Inferior parietal cortex (tissue), 1 donor: Measurements from ENCODE around the gene ACTN4.
"Not testable (repeated sequence)": the region's sequence is repeated elsewhere in the genome, so short reads cannot be mapped to it uniquely, and the experiment has no call there.

ENCODE experiments used
- DNase-seq: peaks from one replicate; pipeline ENCODE4 v3.0.0-alpha.2; 2016; ENCODE audit errors: extremely low spot score

The ACTN4 gene

DNA sequence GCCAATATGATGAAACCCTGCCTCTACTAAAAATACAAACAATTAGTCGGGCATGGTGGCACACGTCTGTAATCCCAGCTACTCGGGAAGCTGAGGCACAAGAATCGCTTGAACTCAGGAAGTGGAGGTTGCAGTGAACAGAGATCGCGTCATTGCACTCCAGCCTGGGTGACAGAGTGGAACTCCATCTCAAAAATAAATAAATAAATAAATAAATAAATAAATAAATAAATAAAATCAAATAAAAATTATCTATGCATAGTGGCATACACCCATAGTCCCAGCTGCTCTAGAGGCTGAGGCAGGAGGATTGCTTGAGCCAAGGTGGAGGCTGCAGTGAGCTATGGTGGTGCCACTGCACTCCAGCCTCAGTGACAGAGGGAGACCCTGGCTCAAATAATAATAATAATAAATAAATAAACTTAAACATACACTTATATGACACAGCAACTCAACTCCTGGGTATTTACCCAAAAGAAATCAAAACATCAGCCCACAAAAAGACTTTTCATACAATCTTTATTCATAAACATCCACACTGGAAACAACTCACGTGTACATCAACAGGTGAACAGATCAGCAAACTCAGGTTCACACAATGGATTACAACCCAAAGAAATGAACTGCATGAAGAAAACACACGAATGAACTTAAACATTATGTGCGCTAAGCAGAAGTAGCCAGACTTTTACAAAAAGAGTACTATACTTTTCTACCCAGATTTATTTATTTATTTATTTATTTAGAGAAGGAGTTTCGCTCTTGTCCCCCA is 119.0 kb downstream of the ACTN4 start:
- no peak for DNase-seq

DNA sequence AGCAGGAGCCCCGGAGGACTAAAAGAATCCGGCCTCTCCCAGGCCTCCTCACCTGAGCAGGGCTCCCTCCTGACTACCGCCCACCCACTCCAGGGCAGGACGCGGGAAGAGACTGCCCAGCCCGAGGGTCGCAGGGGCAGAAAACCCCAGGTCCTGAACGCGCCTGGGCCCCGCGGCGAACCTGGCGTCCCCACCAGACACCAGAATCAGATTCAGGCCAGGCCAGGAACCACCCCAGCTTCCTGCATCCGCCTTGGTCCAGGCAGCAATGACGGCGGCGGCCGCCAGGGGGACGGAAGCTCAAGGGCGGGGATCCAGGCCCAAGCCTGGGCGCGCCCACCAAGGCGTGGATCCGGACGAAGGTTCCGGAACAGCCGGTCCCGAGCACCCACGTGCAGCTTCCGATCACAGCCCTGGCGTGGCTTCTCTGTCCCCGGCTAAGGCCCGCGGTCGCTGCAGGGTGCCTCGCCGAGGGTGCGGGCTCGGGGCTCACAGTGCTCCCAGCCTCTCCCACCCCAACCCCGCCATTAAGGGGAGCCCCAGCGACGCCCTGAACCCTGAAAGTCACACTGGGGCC is 122.3 kb downstream of the ACTN4 start:
- peak; percentile 30 for DNase-seq

- not testable (repeated sequence) for DNase-seq
Observed at GRCh38 chr19:38770228-38770948, 122.9 kb downstream of the ACTN4 start.

DNA sequence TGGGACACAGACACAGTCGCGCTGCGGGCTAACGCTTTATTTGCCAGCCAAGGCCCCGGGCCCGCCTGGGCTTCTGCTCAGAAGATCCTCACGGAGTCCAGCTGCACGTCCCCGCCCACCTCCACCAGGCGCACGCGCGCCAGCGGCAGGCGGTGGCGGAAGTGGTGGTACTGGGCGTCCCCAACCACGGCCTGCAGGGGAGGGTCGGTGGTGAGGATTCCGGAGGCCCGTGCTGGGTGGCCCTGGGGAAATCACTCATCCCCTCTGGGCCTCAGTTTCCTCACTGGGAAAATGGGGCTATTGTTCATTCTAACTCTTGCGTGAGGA is 123.5 kb downstream of the ACTN4 start:
- not testable (repeated sequence) for DNase-seq

DNA sequence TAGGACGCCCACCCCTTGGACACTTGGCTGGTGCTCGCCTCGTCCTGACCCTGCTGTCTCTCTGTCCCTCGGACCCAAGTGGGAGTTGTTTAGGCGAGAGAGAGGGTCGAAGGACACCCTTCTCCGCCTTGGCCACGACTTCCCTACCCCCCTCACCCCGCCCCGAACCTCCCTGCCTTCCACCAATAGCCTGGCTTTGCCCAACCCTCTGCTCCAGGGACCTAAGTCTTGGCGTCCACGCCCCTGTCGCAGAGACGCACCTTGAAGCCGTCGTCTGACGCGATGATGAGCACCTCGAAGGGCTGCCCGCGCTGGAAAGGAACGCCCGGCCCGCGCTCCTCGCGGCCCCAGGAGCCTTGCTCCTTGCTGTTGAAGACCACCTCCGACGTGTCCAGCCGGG is 124.1 kb downstream of the ACTN4 start:
- not testable (repeated sequence) for DNase-seq

DNA sequence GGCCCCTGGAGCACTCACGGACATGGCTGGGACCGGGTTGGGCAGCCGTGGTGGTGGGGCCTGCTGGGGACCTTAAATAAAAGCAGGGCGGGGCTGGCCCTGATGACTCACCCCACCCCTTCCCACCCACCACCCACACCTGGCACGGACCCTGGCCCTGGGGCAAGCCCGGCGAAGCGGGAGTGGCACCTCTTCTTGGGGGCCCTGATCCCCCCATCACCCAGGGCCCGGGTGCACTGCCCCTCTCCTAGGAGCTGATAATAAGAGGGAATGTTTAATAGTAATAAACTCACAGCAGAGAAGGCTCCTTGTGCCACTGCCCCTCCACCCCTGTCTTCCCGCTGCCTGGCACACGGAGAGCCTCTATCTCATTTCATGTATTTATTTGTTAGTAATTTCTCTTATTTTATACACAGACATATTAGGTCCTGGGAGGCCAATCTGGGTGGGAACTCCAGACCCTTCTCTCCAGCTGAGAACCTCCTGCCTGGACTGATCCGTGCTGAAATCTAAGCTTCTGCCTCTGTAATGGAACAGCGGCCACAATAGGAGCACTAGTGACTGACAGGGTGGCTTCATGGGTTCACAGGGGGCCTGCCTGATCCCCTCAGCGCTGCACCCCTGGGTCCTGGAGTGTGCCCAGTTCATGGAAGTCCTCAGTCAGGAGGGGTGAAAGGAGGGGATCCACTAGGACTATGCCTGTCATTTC is 126.2 kb downstream of the ACTN4 start, which contains the start of gene LGALS7:
LGALS7 (minus strand) TSS at position 49 of the 709 bp plus-strand sequence; CDS start at position 24, 25 bp downstream.
- DNase-seq = no peak

DNA sequence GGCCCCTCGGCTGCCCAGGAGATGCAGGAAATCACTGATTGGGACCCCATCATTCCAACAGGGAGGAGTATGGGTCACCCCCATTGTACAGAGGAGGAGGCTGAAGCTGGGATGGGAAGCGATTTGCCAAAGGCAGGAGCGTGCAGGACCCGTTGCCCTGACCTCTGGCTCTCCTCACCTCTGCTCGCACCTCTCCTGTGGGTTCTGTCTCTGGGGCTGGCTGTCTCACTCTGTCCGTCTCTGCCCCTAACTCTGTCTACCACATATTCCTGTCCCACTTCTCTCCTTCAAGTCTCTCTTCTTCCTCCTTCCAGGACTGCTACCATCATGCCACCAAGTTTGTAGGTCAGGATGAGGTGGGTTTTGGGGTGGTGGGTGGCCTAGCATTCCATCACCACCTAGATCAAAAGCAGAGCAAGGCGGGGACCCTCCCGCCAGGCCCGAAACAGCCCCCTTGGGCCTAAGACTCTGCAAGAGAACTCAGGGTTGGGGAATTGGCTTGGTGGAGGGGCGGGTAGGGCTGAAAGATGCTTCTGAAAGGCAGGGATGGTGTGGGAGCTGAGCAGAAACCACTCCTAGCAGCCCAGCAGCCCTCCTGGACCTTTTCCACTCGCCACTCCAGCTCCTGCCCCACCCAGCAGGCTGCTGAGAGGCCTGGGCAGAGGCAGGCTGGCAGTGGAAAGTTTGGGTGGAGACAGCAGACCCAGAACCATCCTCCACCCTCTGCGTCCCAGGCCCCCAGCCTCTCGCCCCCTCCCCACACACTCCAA is 126.9 kb downstream of the ACTN4 start:
- DNase-seq = no peak

- DNase-seq = no peak
Observed at GRCh38 chr19:38778733-38779132, 131.3 kb downstream of the ACTN4 start.

GRCh38 chr19:38780443-38780842 is 133.0 kb downstream of the ACTN4 start:
- DNase-seq = no peak

- DNase-seq = no peak
Observed at GRCh38 chr19:38781058-38781457, 133.6 kb downstream of the ACTN4 start.
